A673 (cell line): ENCODE data around the gene LRP1B. TPM values are rescaled to one million over a fixed set of nuclear protein-coding genes. Genes with fewer than 3 reads are reported as not detected.

ENCODE experiments used
- BruUV-seq: library from RNA; stranded (reverse); fragments of 400-500 nt; replicated peaks from 2 replicates; lab custom pipeline; 2021; lab: Mats Ljungman, UMichigan
- CTCF ChIA-PET: fragments of 300-600 bp; sonication (Branson Sonifier 250); formaldehyde crosslinking; loops from one replicate; lab custom pipeline; 2022; ENCODE audit warnings: antibody characterized with exemption; lab: Charles Lee
- POLR2A ChIA-PET: fragments of 300-600 bp; sonication (Branson Sonifier 250); formaldehyde crosslinking; loops from one replicate; lab custom pipeline; 2022; ENCODE audit warnings: antibody characterized with exemption; ENCODE audit not compliant: low non-redundant PET; lab: Charles Lee
- DNase-seq: peaks from one replicate; pipeline ENCODE4 v3.0.0-alpha.2; 2015; ENCODE audit warnings: low spot score
- H3K27ac ChIP-seq: fragments of 200-600 bp; sonication (generic); 2 replicates; pipeline ENCODE4 v1.5.1; 2016; ENCODE audit warnings: mixed run types, low read depth, mild to moderate bottlenecking, mixed read lengths, antibody characterized with exemption, low read length; ENCODE audit not compliant: poor library complexity, severe bottlenecking
- H3K27me3 ChIP-seq: fragments of 200-600 bp; sonication (generic); replicated peaks from 2 replicates; pipeline ENCODE4 v1.6.1; 2017; ENCODE audit warnings: mixed run types, low read depth, mild to moderate bottlenecking, mixed read lengths, antibody characterized with exemption, low read length; ENCODE audit not compliant: insufficient read depth, poor library complexity
- H3K36me3 ChIP-seq: fragments of 200-600 bp; sonication (generic); 2 replicates; pipeline ENCODE4 v1.6.1; 2016; ENCODE audit warnings: mixed run types, mild to moderate bottlenecking, mixed read lengths, antibody characterized with exemption, low read length; ENCODE audit not compliant: insufficient read depth, poor library complexity, severe bottlenecking
- H3K4me1 ChIP-seq: fragments of 200-600 bp; sonication (generic); 2 replicates; pipeline ENCODE4 v1.6.1; 2017; ENCODE audit warnings: mixed run types, mild to moderate bottlenecking, mixed read lengths, antibody characterized with exemption, low read length; ENCODE audit not compliant: insufficient read depth, poor library complexity, severe bottlenecking
- H3K4me3 ChIP-seq: fragments of 200-600 bp; sonication (generic); 2 replicates; pipeline ENCODE4 v1.5.1; 2016; ENCODE audit warnings: low read depth, mixed run types, mild to moderate bottlenecking, mixed read lengths, low read length; ENCODE audit not compliant: poor library complexity, severe bottlenecking
- H3K9me3 ChIP-seq: fragments of 200-600 bp; sonication (generic); 2 replicates; pipeline ENCODE4 v1.6.1; 2016; ENCODE audit warnings: mixed run types, low read depth, mild to moderate bottlenecking, mixed read lengths, antibody characterized with exemption, low read length; ENCODE audit not compliant: poor library complexity, severe bottlenecking
- EZH2 ChIP-seq: fragments of 200-600 bp; sonication (generic); IDR thresholded peaks from 2 replicates; pipeline ENCODE4 v1.6.1; 2017; ENCODE audit warnings: borderline replicate concordance, low read depth, mild to moderate bottlenecking, mixed read lengths, antibody characterized with exemption, low read length; ENCODE audit not compliant: poor library complexity, severe bottlenecking
- intact Hi-C: fragments of 100-400 bp; cut with micrococcal nuclease; formaldehyde crosslinking; loops from one replicate; pipeline ENCODE4 v1.10.0; 2022; ENCODE audit not compliant: unreplicated experiment
- total RNA-seq: library from RNA; stranded (reverse); gene quantifications from 2 replicates; pipeline ENCODE4 v1.2.3, GENCODE V29; 2021
- TF ChIP-seq, protein P1 (sequence below): fragments of 300-800, 200-600 bp; sonication (generic); conservative IDR thresholded peaks from 2 replicates; pipeline ENCODE4 v1.5.1; 2017; ENCODE audit warnings: low read depth, mild to moderate bottlenecking, antibody characterized with exemption, low read length, moderate library complexity, mixed read lengths

LRP1B gene
- total RNA-seq, 1 experiment from 2014 or later, result 9.9 TPM

DNA sequence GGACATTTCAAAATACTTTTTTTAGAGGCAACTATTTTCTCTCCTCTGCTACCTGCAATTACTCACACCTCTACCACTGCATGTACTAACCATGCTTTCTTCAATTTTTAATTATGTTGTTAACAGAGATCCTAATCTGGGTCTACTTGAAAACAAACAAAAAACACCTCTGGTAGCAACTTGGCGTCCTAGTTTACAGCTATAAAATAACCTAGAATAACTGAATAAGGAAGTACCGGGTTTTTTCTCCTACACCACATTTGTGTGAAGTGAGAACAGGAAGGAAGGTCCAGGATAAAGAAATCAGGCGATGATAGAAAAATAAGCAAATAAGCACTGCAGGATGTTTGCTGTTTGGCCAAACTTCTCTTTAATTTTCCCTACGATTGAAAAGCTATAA lies 633.5 kb downstream of the LRP1B start:
- CTCF ChIA-PET, result no interaction called here
- no TSS peak for BruUV-seq
- intact Hi-C loops, result no loop called here

DNA sequence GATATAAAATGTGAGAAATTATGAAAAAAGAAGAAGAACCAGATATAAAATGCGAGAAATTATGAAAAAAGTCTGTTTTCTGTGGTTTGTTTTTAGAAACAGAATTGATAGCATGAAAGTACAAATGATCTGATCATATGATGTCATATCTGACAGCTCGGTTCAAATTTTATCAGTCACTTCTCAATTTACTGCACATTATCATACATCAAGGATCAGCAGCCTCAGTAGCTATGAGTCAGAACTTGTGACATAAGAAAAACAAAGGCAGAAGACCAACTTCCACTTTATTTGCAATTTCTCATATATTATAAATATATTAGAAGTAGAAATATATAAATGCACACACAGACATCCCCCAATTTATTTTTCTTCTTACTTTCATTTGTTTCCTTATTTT lies 634.0 kb downstream of the LRP1B start:
- Histone ChIP-seq H3K36me3 (no peaks in the 10 kb centered on the region), H3K27me3 (no peaks in the 10 kb centered on the region), H3K27ac (no peak overlapping the region), H3K4me3 (no peak overlapping the region), H3K4me1 (peaks cover 16% of the 10 kb centered on the region), H3K9me3 (no peaks in the 10 kb centered on the region)
- no peak for DNase-seq
- ChIA-PET CTCF (no interaction called here), POLR2A (interaction anchor here (0.6 kb wide), 1 partner anchor 12 kb away, joined by 6 read pairs; no protein-coding TSS in a partner anchor)
- intact Hi-C loops, result no loop called here
- TF ChIP-seq, protein P1, sequence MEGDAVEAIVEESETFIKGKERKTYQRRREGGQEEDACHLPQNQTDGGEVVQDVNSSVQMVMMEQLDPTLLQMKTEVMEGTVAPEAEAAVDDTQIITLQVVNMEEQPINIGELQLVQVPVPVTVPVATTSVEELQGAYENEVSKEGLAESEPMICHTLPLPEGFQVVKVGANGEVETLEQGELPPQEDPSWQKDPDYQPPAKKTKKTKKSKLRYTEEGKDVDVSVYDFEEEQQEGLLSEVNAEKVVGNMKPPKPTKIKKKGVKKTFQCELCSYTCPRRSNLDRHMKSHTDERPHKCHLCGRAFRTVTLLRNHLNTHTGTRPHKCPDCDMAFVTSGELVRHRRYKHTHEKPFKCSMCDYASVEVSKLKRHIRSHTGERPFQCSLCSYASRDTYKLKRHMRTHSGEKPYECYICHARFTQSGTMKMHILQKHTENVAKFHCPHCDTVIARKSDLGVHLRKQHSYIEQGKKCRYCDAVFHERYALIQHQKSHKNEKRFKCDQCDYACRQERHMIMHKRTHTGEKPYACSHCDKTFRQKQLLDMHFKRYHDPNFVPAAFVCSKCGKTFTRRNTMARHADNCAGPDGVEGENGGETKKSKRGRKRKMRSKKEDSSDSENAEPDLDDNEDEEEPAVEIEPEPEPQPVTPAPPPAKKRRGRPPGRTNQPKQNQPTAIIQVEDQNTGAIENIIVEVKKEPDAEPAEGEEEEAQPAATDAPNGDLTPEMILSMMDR, result no peak
- no peak for TF ChIP-seq EZH2
- no TSS peak for BruUV-seq

More for the DNA sequence above, 633.5 kb downstream of the LRP1B start:
- DNase-seq, result no peak
- Histone ChIP-seq H3K9me3 (no peaks in the 10 kb centered on the region), H3K4me1 (peaks cover 11% of the 10 kb centered on the region), H3K36me3 (no peaks in the 10 kb centered on the region), H3K4me3 (no peak overlapping the region), H3K27ac (no peak overlapping the region), H3K27me3 (no peaks in the 10 kb centered on the region)
- TF ChIP-seq, protein P1, result no peak
- no peak for TF ChIP-seq EZH2
- POLR2A ChIA-PET, result no interaction called here

DNA sequence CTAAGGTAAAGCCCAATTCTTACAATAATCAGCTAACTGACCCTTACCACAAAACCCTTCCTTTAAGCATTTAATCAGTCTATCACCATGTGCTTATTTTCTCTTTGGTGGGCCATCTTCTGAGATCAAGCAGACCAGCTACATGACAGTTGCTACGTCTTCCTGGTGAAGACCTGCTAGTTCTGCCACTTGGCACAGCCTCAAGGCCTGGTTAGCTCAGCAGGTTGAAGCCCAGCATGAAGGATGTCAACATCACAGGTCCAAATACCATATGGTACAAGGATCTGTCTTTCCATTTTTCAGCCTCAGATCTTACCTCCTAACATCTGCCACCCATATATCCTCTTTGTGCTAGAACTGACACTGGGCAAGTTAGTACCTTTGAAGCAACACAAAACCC lies 636.9 kb downstream of the LRP1B start:
- CTCF ChIA-PET, result interaction anchor here (0.8 kb wide), 1 partner anchor 1110 kb away, joined by 3 read pairs; no protein-coding TSS in a partner anchor
- no peak for TF ChIP-seq EZH2
- TF ChIP-seq, protein P1, result no peak

More for the DNA sequence above, 636.9 kb downstream of the LRP1B start:
- intact Hi-C loops, result no loop called here
- Histone ChIP-seq H3K4me1 (peaks cover 20% of the 10 kb centered on the region), H3K27ac (no peak overlapping the region), H3K9me3 (no peaks in the 10 kb centered on the region), H3K36me3 (no peaks in the 10 kb centered on the region), H3K27me3 (no peaks in the 10 kb centered on the region), H3K4me3 (no peak overlapping the region)
- DNase-seq, result no peak
- no TSS peak for BruUV-seq
- POLR2A ChIA-PET, result no interaction called here
